ENCODE data around the gene COPRS.

The COPRS gene, protein sequence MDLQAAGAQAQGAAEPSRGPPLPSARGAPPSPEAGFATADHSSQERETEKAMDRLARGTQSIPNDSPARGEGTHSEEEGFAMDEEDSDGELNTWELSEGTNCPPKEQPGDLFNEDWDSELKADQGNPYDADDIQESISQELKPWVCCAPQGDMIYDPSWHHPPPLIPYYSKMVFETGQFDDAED

DNA sequence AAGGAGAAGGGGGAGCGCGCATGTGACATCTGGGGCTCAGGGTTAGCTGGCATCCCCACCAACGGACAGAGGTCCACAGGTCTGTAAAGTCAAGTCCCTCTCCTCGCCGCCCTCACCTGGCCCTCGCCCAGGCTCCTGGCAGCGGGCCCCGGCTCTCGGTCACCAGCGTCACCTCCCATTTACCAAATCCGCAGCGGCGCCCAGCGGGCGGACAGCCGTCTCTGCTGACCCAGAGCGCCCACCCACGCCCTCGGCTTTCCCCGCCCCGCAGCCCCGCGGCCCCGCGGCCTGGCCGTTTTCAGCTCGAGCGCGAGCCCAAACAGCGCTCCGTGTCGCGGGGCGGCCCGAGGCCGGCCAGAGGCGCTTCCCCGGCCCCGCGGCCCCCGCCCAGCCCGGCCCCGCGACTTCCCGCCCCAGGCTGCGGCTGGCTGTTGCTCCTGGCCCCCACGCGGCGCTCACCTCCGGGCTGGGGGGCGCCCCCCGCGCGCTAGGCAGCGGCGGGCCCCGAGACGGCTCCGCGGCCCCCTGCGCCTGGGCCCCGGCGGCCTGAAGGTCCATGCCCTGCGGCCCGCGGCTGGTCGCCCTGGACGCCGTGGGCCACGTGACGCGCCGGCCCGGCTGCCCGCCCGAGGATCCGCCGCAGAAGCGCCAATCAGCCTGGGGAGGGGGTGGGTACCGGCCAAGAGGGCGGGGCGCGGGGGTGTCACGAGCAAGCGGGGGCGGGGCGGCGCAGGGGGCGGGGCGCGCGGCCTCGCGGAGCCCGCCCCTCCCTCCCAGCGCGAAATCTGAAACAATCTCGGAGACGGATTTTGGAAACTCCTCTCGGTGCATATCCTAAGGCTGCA lies at the start of gene COPRS:
COPRS (minus strand) TSS at position 603 of the 845 bp plus-strand sequence; CDS start at position 558, 45 bp downstream.
- DNase-seq (ENCODE audit: low read depth) = peak; percentile 71

DNA sequence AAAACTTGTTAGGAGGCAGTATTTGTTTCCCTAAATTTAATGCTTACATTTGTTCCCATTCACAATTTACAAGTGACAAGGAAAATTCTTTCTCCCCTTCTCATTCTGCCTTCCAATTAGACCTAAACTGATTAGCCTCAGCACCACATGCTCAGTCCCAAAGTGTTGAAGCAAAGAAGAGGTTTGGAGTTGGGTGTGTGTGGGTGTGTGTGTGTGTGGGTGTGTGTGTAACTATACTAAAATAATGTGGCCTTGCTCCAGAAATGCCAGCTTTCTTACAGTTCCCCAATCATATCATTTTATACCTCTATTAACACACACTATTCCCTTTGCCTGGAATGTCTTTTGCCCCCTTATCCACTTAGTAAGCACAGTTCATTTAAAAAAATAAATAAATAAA lies 49.3 kb upstream of the COPRS start:
- no peak for DNase-seq (ENCODE audit: low read depth)

DNA sequence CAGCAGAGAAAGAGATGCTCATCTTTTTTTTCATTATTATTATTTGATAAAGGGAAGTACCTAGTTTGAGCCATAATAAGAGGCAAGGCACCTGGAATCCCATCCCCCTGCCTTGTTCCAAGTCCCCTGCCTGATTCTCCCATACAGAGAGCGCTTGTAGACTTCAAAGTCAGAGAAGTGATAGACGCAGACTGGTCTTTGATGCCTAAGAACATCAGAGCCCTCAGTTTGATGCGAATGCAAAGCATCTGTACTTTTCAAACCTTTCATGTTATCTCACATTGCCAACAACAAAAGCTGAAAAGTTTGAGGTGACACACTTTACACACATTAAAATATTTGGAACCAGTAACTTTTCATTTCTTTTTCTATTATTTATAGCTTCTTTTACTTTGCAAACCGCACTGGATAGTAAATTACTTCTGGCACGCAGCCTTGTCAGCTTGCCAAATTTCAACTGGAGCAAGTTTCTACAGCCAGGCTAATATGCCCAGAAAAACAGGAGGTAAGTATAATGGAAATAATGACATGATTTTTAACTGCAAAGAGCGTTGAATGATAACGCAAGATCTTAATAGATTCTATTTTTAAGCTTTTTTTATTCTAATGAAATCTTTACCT lies 48.4 kb upstream of the COPRS start:
- DNase-seq (ENCODE audit: low read depth) = no peak

DNA sequence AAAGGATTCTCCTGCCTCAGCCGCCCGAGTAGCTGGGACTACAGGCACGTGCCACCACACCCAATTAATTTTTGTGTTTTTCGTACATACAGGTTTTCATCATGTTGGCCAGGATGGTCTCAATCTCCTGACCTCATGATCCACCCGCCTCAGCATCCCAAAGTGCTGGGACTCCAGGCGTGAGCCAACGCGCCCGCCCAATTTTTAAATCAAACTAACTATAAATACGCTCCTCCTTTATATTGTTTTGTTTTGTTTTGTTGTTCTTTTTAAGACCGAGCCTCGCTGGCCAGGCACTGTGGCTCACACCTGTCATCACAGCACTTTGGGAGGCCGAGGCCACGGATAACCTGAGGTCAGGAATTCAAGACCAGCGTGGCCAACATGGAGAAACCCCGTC lies 44.4 kb upstream of the COPRS start:
- no peak for DNase-seq (ENCODE audit: low read depth)

DNA sequence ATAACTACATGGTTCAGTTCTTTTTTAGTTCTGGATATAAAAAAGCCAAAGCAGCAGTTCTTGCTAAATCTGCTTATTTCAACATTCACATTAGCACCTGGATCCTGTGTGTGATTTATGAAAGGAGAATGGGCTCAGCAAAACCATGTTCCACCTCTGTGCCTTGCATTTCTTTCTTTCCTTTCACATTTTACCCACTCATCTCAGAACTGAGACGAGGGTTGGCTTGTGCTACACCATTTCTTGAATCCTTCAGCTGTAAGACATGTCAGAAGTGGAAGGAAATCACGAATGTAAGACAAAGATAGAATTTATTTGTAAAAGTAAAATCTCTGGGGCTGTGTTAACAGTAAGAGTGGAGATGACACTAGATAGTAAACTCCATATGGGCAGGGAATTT lies 43.6 kb upstream of the COPRS start:
- no peak for DNase-seq (ENCODE audit: low read depth)

DNA sequence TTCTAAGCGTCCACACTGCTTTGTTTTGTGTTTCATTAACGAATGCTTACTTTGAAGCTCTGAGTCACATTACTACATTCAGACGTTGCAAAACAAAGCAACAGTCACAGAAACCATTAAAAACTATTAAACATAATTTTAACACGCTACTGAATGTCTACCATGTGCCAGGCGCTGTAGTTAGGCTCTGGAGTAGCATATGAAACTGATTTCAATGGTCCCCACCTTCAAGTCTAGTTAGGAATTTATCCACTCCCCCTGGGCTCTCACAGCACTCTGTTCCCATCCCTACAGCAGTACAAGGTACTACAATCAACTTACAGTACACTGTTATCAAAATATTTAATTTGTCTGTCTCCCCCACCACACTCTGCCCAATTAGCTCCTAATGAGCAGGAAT lies 41.8 kb upstream of the COPRS start:
- no peak for DNase-seq (ENCODE audit: low read depth)

DNA sequence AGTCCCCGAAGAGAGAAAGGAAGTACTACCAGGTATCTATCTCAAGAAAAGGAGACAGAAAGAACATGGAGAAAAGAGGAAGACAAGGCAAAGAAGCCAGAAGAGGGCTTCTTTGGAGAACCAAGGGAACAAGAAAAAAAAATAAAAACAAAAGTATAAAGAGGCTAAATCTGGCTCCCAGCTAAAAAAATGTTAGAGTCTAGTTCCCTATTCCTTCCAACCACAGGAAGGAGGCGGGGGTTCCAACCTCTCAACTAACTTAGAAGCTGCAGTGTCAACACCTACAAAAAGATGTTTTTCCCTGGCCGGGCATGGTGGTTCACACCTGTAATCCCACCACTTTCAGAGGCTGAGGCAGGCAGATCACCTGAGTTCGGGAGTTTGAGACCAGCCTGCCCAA lies 29.1 kb upstream of the COPRS start:
- DNase-seq (ENCODE audit: low read depth) = no peak

DNA sequence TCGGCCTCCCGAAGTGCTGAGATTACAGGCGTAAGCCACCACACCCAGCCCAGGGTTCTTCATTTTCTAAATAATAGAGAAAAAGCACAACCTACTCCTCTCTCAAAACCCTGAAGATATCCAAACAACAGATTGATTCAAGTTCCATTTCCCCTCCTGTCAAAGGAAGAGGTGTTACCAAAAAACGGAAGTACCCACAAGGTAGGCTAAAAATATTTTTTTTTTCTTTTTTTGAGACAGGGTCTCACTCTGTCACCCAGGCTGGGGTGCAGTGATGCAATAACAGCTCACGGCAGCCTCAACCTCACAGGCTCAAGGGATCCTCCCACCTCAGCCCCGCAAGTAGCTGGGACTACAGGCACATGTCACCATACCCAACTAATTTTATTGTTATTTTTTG lies 23.5 kb upstream of the COPRS start:
- DNase-seq (ENCODE audit: low read depth) = no peak

DNA sequence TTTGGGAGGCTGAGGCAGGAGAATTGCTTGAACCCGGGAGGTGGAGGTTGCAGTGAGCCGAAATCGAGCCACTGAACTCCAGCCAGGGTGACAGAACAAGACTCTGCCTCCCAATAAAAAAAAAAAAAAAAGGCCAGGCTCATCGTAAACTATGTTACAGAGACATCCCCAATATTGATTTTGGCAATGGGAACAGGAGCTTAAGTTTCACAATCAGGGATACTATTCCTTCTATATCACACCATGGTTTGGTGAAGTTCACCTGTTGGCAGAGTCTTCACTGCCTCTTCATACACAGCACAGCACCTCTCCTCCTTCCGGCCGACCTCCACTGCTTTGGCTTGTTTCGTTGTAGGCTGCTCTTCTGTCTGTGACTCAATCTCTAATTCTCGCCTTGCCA lies 21.3 kb upstream of the COPRS start:
- no peak for DNase-seq (ENCODE audit: low read depth)

DNA sequence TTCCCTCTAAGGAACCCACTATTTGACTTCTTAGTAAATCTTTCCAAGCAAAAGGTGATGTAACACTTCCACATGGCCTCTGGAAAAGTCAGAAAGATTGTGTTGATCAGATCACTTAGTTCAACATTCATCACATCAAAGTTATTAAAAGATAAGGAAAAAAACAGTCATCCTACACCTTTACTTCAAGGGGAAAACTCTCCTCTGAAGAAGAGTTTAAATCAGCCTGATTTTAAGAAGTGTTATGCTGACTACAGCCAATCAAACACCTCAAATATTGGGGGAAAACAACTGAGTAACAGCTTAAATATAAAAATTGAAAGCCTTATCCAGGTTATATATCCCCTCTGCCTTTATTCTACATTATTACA lies 19.6 kb upstream of the COPRS start:
- no peak for DNase-seq (ENCODE audit: low read depth)

DNA sequence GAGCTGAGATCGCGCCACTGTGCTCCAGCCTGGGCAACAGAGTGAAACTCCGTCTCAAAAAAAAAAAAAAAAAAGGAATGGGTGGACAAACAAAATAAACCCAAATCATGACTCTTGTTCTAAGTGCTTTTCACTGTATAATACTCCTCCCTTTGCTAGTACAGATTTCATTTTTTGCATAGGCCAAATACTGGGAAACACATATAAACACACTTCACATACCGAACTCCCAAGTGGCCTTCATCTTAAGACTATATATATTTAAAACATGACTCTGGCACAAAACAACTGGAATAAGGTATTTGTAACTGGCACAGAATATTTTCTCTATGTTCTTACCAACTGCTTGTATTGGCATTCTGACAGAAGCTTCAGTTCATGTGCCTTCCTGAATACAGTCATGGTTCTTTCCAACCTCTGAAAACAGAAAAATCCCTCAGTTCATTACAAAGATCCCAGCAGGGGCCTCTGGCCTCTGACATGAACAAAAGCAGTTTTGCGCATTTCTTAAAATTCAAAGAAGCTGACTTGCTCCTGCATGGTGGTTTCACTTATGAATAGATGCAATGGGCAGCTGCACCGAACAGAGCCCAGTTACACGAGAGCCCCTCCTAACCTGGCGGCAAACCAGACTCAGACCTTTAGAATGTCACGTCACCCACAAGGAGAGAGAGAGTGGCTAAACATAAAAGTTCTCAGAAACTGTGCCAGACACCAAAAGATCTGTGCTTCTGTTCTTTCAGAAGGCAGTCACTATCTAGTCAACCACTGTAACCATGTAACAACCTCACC lies 19.1 kb upstream of the COPRS start:
- no peak for DNase-seq (ENCODE audit: low read depth)

DNA sequence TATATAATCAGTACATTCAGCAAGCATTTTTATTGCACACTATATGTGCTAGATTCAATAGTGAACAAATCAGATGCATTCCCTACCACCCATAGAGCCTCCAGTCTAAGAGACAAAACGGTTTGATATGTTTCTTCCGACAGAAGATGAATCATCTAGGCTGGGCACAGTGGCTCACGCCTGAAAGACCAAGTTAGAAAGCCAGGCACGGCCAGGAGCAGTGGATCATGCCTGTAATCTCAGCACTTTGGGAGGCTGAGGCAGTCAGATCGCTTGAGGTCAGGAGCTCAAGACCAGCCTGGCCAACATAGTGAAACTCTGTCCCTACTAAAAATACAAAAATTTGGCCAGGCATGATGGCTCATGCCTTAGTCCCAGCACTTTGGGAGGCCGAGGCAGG lies 18.3 kb upstream of the COPRS start:
- no peak for DNase-seq (ENCODE audit: low read depth)

DNA sequence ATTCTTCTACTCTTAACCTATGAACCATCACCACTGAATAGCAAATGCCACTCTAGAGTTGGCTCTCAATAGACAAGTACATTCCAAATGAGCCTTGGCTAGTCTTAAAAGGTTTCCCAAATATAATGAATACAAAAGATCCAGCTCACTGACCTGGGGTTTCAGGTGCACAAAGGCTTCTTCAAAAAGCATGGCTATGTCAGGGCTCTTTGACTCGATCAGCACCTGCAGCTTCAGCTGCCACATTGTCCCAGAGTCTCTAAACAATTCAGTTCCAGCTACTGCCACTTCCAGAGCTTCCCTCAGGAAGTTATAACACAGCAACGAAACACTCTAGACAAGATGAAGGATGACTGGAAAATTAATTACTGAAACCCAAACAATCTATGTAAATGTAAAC lies 16.0 kb upstream of the COPRS start:
- no peak for DNase-seq (ENCODE audit: low read depth)

DNA sequence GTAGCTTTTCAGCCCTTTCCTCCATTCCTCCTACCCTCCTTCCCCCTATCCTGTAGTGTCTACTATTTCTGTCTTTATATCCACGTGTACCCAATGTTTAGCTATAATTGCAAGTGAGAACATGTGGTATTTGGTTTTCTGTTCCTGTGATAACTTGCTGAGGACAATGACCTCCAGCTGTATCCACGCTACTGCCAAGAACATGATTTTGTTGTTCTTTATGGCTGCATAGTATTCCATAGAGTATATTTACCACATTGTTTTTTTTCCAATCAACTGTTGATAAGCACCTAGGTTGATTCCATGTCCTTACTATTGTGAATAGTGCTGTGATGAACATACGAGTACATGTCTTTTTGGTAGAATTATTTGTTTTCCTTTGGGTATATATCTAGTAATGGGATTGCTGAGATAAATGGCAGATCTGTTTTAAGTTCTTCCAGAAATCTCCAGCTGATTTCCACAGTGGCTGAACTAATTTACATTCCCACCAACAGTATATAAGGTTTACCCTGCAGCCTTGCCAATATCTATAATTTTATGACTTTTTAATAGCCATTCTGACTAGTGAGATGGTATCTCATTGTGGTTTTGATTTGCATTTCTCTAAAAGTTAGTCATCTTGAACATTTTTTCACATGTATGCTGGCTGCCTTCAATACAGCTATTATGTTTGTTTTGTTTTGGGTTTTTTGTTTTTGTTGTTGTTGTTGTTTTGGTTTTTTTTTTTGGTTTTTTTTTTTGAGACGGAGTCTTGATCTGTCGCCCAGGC lies 10.9 kb upstream of the COPRS start:
- DNase-seq (ENCODE audit: low read depth) = no peak

DNA sequence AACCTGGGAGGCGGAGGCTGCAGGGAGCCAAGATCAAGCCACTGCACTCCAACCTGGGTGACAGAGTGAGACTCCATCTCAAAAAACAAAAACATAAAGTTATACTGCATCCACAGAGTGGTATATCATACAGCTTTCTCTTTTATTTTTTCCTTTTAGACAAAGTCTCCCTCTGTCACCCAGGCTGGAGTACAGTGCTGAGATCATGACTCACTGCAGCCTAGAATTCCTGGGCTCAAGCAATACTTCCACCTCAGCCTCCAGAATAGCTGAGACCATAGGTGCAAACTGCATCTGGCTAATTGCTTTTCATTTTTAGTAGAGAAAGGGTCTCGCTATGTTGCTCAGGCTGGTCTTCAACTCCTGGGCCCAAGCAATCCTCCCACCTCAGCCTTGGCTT lies 10.0 kb upstream of the COPRS start:
- no peak for DNase-seq (ENCODE audit: low read depth)

DNA sequence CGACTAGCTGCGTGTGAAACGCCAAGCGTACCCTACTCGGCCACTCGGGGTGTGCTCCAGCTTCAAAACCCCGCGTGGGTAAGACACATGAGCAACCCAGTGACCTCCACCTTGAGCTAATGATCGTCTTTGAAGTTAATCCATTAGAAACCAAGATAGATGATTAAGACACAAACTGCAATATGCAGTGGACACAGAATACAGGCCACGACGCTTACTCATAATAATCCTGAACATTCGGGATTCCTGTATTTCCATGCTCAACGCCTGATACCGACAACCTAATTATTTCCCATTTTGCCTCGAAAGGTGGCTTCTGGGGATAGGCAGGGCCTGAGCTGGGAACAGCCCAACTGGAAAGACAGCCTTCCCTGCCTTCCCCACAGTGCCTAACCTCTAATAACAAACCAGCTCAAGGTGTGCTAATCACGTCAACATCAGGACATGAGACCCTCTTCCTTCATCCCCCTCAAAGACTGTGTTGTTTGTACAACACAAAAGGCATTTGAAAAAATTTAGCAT lies 504 bp upstream of the COPRS start:
- no peak for DNase-seq (ENCODE audit: low read depth)

DNA sequence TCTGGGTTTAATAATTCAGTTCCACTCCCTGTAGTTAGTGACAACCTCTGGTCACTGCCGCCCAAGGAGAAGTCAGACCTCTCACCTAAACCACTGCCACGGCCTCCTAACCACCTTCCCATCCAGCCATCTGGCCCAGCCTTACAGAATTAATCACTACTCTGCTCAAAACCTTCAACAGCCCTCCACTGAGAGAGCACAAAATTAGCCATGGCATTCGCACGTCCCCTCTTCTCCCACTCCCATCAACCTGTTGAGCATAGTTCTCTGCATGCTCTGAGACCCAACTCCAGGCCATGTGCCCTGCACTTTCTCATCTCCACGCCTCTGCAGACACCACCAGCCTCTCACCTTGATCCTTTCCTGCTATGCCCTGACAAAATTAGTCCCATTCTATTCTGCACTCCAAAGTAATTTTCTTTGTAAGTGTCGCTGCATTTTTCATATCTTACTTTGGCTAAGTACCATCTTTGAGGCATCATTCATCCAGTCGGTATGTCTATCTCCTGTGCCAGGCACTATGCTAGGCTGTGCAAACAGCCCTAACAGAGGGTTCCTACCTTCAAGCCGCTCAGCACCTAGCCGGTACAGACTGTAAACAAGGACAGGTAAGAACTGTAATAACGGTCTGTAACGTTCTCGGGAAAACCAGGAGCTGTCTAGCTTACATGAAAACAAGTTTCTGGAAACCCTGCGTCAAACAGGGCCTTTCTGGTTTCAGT lies 963 bp downstream of the COPRS start:
- no peak for DNase-seq (ENCODE audit: low read depth)

DNA sequence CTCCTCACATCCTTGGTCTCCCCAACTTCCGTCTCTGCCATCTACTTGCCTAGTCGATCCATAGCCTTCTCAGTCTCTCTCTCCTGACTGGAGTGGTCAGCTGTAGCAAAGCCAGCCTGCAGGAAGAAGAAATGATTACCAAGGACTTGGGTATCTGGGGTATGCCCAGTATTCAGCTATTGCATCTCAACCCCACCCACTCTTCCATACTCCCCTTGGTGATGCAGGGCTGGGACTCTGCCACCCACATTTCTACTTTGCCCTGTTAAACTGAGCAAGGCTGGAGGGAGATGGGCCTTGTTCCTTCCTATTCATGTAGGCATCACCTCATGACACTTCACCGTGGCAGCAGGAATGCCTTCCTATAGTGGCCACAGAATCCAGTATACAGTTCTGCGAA lies 2.3 kb downstream of the COPRS start:
- DNase-seq (ENCODE audit: low read depth) = no peak

DNA sequence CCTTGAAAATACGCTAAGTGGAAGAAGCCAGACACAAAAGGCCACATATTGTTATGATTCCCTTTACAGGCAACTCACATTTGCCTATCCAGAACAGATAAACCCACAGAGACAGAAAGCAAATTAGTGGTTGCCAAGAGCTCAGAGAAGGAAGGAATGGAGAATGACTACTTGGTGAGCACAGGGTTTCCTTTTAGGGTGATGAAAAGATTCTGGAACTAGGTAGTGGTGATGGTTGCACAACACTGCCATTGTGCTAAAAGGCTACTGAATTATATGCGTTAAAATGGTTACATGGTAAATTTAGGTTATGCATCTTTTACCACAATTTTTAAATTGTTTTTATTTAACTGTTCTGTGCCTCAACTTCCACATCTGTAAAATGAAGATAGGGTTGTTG lies 4.4 kb downstream of the COPRS start:
- DNase-seq (ENCODE audit: low read depth) = no peak

DNA sequence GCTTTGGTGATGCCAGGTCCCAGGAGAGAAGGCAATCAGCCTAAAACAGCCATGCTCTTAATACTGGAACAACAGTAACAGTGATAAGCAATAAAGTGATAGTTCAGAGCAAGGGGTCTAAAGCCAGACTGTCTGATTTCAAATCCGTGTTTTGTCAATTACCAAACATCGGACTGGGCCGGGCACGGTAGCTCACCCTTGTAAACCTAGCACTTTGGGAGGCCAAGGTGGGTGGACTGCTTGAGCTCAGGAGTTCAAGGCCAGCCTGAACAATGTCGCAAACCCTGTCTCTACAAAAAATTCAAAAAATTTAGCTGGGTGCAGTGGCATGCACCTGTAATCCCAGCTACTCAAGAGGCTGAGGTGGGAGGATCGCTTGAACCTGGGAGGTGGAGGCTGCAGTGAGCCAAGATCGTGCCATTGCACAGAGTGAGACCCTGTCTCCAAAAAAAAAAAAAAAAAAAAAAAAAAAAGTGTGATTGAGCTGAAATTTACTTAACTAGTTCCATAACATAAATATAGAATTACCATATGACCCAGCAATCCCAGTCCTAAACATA lies 5.1 kb downstream of the COPRS start:
- no peak for DNase-seq (ENCODE audit: low read depth)

DNA sequence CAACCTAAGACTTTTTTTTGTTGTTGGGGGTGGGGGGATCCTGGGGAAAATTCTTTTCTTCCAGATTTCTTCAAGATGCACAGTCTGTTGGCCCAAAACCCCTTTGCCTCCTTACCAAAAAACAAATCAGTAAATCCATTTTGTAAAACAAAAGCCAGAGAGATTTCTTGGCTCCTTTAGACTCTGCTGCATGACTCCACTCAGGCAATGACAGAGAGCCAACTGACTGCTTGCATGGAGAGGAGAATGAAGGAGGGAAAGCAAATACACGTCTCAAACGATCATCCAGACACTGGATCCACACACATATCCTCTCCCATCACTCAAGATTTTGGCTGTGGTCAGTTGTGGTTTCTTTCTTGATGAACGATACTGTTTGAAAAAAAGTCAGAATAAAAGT lies 13.8 kb downstream of the COPRS start:
- DNase-seq (ENCODE audit: low read depth) = no peak

Data from GM04504 (cell line).